ENCODE results near the gene EEFSEC.

- TF ChIP-seq CTCF (IDR thresholded peaks at IDR 0.05; ENCODE audit: insufficient read depth, low read length) = no peak
- TF ChIP-seq REST (IDR thresholded peaks at IDR 0.05; ENCODE audit: insufficient replicate concordance, low read depth) = no peak
- no peak for TF ChIP-seq GABPA (IDR thresholded peaks at IDR 0.05; ENCODE audit: low read depth)
These were observed 39.9 kb downstream of the EEFSEC start for GRCh38 chr3:128193168-128193567.

Data from HL-60 (cell line).